EH (cell line): ENCODE results near the gene PIGQ.

Source experiments
- DNase-seq: peaks from one replicate; pipeline ENCODE4 v3.0.0-alpha.2; 2015; ENCODE audit warnings: low read depth

The PIGQ gene

DNA sequence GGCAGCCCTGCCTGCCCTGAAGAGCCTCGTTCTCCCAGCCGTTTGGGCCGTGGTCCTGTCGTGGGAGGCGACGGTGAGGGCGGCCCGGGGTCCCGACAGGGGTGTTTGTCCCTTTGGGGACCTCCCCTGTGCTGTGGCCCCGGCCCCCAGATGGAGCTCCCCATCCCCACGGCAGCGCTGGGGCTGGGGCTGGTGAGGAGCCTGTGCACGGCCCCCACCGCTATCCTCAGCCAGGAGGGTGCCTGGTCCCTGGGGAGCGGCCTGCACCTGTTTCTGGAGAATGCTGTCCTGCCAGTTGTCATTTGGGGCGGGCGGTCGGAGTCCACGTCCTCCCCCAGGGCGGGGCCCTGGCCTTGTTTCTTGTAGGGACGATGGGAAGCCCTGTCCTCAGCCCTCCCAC lies 35.6 kb upstream of the PIGQ start:
- DNase-seq = no peak

DNA sequence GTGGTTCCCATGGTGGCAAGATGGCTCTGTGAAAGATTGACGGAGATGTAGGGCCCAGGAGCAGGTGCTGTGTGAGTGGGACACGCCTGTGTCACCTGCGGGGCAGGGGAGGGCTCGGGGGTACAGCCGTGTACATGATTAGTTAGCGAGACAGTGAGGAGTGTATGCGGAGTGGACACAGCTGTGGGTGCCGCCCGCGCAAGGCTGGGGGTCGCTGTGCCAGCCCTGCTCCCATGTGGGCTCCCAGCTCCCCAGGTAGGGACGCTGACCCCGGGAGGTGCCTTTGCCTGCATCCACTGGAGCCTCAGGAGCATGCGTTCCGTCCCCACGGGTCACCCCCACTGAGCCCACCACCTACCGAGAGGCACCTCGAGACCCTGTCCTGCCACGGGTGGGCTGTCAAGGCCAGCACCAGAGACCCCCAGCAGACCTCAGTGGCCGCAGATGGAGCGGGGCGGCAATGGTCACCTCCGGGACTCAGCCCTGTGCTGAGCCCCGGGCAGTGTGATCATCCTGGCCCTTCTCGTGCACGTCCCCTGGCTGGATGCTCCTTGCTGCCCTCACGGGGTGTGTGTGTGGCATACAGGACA lies 34.8 kb upstream of the PIGQ start:
- no peak for DNase-seq

DNA sequence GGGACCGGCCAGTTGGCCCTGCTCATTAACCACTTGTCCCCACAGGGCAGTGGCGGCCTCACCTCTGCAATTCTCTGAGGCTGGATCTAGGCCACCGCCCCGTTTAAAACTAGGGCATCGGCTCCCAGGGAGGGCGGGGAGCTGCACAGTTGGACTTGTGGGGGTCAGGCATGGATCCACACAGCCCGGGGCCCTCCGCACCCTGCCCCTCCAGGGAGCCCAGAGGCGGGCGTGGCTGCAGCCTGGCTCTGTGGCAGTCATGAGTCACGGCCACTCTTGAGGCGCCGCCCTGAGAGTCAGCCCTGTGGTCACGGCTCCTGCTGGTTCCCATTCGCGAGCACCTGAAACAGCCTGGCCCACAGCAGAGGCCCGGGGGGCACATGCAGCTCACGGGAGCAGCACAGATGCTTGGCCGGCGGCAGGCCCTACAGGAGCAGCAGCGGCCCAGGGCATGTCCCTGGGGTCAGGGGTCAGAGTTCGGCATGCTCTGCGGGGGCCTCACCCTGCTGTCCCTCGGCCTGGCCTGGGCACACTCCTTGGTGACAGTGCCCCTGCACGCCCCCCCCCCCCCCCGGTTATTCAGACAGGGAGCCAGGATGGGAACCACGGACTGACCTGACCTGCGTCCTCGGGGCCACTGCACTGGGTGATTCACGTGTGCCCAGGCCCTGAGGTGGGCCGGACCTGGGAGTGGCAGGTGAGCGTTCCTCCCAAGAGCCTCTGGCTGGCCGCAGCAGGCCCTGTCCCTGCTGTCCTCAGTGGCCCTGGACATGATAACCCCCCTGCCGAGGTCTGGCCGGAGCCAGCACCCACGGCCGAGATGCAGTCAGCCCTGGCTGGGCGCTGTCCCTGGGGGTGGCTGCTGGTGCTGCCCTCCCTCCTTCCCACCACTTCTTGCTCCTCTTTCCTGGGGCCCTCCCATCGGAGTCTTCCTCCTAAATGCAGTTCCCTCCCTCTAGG lies 34.0 kb upstream of the PIGQ start:
- peak; percentile 80 for DNase-seq

- no peak for DNase-seq
Measured at GRCh38 chr16:536746-537145, 33.0 kb upstream of the PIGQ start.

- DNase-seq = no peak
Measured at GRCh38 chr16:537415-538335, 32.1 kb upstream of the PIGQ start.

DNA sequence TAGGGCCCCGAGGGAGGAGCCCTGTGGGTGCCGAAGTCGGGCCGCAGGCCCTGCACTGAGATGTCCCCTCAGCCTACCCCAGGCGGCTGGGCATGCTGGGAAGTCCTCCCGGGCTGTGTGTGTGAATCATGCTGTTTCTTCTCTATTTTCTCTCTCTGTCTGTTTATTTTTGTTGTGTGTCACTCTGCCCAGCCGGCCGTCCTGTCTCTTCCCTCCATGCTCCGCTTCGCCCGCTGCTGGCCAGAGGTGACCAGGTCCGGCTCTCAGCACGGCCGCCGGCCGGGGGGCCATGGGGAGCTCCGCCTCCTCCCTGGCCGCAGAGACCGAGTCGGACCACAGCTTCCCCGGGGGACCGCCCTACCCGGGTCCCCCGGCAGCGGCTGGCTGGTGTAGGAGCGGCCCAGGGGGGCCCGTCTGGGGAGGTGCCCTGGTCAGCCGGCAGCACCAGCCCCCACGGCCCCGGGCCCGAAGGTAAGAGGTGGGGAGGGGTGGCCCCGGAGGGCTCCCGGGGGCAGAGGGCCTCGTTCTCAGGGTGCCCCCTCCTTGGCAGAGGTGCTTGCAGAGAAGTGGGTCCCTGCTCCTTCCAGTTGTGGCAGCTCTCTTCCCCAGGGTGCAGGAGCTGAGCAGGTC lies 29.8 kb upstream of the PIGQ start:
- peak; percentile 87 for DNase-seq

DNA sequence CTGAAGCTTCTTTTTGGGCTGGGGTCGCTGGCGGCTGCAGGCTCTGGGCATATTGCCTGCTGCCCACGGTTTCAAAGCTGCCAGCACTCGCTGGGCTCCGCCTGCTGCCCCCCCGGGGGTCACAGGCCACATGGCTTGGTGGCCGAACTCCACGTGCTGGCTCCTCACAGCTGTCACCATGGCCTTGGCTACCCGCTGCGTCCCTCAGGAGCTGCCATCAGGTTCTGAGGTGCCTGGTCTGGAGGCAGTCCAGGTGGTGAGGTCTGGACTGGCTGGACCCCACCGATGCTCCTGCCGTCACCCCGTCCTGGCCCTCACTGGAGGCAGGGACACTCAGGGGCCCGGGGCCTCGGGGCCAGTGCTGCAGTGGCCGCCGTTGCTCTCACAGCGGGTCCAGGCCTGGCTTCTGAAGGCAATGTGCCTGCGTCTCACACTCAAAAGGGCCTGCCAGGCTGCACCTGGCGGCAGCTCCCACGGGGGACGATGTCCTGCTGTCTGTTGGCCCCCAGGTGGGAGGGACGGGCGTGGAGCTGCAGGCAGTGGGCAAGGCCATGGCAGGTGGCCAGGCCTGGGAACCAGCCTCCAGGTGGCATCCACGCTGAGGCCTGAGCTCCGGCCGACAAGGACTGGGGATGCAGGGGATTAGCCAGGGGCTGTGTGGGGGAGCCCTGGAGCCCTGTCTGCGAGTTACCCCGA lies 29.0 kb upstream of the PIGQ start:
- DNase-seq = no peak

DNA sequence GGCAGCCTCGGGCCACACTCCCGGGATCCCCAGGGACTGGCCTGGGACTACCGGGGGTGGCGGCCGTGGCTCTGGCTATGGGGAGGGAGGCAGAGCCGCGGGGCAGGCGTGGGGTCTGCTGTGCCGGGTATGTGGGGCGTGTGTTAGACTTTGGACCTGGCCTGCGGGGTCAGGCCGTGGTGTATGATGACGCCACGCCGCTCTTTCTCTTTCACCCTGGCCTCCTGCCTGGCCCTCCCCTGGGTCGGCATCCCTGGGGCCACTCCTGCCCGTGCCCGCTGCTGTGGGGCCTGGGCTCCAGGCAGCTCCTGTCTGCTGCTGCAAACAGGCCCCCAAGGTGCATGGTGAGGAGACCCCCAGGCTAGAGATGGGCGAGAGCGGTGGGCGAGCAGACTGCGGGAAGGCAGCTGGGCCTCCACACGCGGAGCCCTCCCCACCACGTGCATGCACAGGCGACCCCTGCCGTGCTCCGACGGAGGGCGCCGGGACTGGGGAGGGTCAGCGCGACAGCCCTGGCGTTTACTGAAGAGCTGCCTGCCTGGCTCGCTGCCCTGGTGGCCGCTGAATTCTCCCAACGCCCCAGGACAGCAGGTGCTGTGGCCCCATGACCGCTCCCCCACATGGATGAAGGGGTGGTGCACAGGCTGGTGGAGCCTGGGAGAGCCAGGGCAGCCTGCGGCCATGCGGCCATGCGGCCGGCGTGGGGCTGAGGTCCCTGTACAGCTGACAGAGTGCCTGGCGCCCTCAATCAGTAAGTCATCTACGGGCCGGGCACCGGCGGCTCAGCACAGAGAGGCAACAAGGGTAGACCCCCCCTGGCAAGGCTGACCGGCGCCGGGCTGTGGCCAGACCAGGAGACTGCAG lies 26.2 kb upstream of the PIGQ start:
- DNase-seq = no peak

GRCh38 chr16:544517-544916 lies 25.3 kb upstream of the PIGQ start:
- DNase-seq = no peak

DNA sequence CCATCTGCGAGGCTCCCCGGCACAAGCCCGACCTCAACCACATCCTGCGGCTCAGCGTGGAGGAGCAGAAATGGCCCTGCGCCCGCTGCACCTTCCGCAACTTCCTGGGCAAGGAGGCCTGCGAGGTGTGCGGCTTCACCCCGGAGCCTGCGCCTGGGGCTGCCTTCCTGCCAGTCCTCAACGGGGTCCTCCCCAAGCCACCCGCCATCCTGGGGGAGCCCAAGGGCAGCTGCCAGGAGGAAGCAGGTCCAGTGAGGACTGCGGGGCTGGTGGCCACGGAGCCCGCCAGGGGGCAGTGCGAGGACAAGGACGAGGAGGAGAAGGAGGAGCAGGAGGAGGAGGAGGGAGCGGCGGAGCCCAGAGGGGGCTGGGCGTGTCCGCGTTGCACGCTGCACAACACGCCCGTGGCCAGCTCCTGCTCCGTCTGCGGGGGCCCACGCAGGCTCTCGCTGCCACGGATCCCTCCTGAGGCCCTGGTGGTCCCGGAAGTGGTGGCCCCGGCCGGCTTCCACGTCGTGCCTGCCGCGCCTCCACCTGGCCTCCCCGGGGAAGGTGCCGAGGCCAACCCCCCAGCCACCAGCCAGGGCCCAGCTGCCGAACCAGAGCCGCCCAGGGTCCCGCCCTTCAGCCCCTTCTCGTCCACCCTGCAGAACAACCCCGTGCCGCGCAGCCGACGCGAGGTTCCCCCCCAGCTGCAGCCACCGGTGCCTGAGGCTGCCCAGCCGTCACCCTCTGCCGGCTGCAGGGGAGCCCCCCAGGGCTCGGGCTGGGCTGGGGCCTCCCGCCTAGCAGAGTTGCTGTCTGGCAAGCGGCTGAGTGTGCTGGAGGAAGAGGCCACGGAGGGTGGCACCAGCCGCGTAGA lies 22.6 kb upstream of the PIGQ start:
- peak; percentile 38 for DNase-seq

- no peak for DNase-seq
Measured at GRCh38 chr16:548586-548985, 21.2 kb upstream of the PIGQ start.

DNA sequence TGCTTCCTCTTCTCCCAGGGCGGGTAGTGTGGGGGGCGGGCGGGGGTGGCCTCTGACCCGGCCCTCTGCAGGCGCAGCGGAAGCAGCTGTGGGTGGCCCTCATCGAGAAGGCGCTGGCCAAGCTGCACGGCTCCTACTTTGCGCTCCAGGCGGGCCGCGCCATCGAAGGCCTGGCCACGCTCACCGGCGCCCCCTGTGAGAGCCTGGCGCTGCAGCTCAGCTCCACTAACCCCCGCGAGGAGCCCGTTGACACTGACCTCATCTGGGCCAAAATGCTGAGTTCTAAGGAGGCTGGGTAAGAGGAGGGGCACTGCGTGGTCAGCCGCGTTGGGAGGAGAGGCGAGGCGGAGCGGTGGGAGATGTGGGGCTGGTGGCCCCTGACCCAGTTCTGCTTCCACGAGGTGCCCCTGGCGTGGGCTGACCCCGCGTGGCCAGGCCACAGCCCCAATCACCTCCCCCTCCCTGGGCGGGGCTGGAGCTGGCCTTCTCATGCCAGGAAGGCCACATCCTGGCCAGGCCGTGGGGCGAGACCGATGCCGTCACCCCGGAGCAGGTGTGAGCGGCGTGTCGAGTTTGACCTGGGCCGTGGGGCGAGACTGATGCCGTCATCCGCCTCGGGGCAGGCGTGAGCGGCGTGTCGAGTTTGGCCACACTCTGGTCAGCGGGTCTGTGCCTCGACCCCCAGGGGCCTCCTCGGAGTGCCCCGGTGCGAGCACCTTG lies 20.1 kb upstream of the PIGQ start:
- DNase-seq = no peak

DNA sequence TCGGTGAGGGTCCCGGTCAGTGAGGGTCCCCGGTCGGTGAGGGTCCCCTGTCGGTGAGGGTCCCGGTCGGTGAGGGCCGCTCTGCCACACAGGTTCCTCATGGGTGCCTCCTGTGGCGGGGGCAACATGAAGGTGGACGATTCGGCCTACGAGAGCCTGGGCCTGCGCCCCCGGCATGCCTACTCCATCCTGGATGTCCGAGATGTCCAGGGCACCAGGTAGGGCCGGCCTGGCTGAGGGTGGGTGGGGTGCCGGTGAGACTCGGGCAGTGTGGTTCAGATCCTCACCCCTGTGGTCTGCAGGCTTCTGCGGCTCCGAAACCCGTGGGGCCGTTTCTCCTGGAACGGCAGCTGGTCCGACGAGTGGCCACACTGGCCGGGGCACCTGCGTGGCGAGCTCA lies 18.6 kb upstream of the PIGQ start:
- DNase-seq = no peak

DNA sequence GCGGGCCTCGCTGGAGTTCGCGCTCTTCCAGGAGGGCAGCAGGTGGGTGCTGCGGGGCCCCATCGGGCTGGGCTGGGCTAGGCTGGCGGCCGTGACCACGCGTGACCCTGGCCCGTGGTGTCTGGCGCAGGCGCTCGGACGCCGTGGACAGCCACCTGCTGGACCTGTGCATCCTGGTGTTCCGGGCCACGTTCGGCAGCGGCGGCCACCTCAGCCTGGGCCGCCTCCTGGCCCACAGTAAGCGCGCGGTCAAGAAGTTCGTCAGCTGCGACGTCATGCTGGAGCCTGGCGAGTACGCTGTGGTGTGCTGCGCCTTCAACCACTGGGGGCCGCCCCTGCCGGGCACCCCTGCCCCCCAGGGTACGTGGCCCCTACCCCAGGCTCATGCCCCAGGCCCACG lies 17.6 kb upstream of the PIGQ start:
- no peak for DNase-seq

DNA sequence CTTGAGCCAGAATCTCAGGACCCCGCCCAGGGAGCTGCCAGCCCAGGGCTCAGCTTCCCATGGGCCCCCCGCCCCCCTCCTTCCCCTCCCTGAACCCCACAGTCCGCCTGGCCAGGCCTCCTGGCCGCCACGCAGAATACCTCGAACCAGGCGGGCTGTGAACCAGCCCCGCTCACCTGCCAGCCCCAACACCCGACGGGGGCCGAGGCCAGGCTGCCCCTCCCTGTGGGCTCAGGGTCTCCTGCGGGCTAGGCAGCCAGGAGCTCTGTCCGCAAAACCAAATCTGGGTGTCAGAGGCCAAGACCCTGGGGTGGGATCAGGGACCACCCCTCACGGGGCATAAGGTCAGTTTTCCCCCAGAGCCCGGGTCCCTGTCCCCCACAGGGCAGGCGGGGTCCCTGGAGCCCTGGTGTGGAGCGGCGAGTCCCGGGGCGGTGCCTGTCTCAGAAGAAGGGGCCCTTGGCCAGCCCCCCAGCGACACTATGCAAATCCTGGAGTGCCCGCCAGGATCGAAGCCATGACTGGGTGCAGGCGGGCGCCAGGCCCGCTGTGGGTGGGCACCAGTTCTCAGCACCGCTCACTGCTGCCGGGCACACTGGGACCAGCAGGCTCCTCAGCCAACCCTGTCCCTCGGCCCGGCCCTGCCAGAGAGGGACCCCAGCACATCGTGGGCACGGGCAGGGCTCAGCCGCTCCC lies 16.0 kb upstream of the PIGQ start:
- DNase-seq = no peak

DNA sequence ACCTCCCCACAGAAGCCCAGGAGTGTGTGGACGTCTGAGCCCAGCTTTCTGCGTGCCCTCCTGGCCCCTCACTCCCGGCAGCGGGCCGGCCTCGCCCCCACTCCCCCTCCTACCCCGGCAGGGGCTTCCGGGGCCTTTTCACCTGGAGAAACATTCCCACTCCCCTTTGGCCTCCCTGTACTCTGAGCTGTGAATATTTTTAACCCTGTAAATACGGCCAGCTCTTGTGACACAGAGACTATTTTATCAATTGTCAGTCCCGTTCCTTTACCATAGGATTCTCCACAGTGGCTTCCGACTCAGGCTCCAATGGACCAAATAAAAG lies 15.5 kb upstream of the PIGQ start:
- no peak for DNase-seq

- DNase-seq = peak; percentile 81
Measured at GRCh38 chr16:554640-555365, 15.0 kb upstream of the PIGQ start.
